ENCODE data around the gene PPIF. TPM values are rescaled to one million over a fixed set of nuclear protein-coding genes. Genes with fewer than 3 reads are reported as not detected.

PPIF gene
- total and polyA plus RNA-seq, 4 donors: 21.7 to 96.8 (median 39.9) TPM

DNA sequence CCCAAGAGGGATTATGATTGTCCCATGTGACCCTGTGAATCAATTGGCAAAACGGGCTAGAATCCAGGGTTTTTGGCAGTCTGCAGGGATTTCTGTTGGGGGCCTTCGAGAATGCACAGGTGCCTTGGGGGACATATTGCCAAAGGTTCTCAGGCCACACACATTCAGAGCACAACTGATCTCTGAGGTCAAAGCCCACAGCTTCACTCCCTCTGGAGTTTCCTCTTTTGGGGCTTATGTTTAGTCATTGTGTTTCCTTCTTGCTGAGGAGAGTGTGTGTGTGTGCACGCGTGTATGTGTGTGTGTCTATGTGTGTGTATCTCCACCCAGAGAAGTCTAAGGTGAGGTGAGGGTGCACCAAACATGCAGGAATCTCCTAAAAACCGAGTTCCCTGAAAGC, 8.8 kb downstream of the PPIF start:
- no peak for ATAC-seq (ENCODE audit: insufficient read depth, low FRiP score)

DNA sequence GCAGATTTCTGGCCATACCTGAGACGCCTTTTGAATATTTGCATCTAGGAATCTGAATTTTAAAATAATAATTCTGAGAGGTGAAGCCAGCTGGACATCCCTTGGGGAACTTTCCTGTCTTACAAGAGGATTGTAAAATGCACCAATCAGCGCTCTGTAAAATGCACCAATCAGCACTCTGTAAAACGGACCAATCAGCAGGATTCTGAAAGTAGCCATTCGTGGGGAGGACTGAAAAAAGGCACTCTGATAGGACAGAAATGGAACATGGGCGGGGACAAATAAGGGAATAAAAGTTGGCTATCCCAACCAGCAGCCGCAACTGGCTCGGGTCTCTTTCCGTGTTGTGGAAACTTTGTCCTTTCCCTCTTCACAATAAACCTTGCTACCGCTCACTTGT, 9.9 kb downstream of the PPIF start:
- TF ChIP-seq, protein P1, sequence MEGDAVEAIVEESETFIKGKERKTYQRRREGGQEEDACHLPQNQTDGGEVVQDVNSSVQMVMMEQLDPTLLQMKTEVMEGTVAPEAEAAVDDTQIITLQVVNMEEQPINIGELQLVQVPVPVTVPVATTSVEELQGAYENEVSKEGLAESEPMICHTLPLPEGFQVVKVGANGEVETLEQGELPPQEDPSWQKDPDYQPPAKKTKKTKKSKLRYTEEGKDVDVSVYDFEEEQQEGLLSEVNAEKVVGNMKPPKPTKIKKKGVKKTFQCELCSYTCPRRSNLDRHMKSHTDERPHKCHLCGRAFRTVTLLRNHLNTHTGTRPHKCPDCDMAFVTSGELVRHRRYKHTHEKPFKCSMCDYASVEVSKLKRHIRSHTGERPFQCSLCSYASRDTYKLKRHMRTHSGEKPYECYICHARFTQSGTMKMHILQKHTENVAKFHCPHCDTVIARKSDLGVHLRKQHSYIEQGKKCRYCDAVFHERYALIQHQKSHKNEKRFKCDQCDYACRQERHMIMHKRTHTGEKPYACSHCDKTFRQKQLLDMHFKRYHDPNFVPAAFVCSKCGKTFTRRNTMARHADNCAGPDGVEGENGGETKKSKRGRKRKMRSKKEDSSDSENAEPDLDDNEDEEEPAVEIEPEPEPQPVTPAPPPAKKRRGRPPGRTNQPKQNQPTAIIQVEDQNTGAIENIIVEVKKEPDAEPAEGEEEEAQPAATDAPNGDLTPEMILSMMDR (IDR thresholded peaks at IDR 0.05; ENCODE audit: control extremely low read depth, extremely low read depth): no peak
- peaks cover 0 to 1% (median 0%) of the 10 kb centered on the region in 5 donors for H3K4me1 ChIP-seq (ENCODE audit: control insufficient read depth in 5 of 5, insufficient read depth in 5 of 5, low read length in 5 of 5)
- no peak for DNase-seq
- H3K9ac ChIP-seq (ENCODE audit: insufficient read depth in 1 of 2, low read length in 2 of 2): no peak overlapping the region
- H3K9me3 ChIP-seq (ENCODE audit: control insufficient read depth in 4 of 4, insufficient read depth in 3 of 4, low read length in 3 of 4): no peaks in the 10 kb centered on the region
- WGBS, 2 donors: 94 to 98% methylated on average over 9 of the region's 9 CpGs
- no peaks in the 10 kb centered on the region for H3K27me3 ChIP-seq (ENCODE audit: control insufficient read depth in 3 of 3, insufficient read depth in 3 of 3, low read length in 2 of 3)
- no peak for ATAC-seq (ENCODE audit: insufficient read depth, low FRiP score)
- H3K4me3 ChIP-seq: no peak overlapping the region
- H3K27ac ChIP-seq (ENCODE audit: low read depth in 1 of 2, low read length in 1 of 2): no peak overlapping the region
- H3K36me3 ChIP-seq (ENCODE audit: control insufficient read depth in 4 of 4, insufficient read depth in 4 of 4, low read length in 4 of 4): peaks cover 11 to 28% (median 20%) of the 10 kb centered on the region in 4 donors

More for the DNA sequence above, 8.8 kb downstream of the PPIF start:
- 44 to 78% methylated on average over 5 of the region's 5 CpGs for WGBS, 2 donors
- H3K27me3 ChIP-seq (ENCODE audit: control insufficient read depth in 3 of 3, insufficient read depth in 3 of 3, low read length in 2 of 3): no peaks in the 10 kb centered on the region
- H3K9me3 ChIP-seq (ENCODE audit: control insufficient read depth in 4 of 4, insufficient read depth in 3 of 4, low read length in 3 of 4): no peaks in the 10 kb centered on the region
- H3K36me3 ChIP-seq (ENCODE audit: control insufficient read depth in 4 of 4, insufficient read depth in 4 of 4, low read length in 4 of 4): peaks cover 18 to 36% (median 26%) of the 10 kb centered on the region in 4 donors
- TF ChIP-seq, protein P1 (IDR thresholded peaks at IDR 0.05; ENCODE audit: control extremely low read depth, extremely low read depth): no peak
- H3K4me1 ChIP-seq (ENCODE audit: control insufficient read depth in 5 of 5, insufficient read depth in 5 of 5, low read length in 5 of 5): peaks cover 0 to 1% (median 0%) of the 10 kb centered on the region in 5 donors
- no peak for DNase-seq
- no peak overlapping the region for H3K27ac ChIP-seq (ENCODE audit: low read depth in 1 of 2, low read length in 1 of 2)
- no peak overlapping the region for H3K9ac ChIP-seq (ENCODE audit: insufficient read depth in 1 of 2, low read length in 2 of 2)
- no peak overlapping the region for H3K4me3 ChIP-seq

DNA sequence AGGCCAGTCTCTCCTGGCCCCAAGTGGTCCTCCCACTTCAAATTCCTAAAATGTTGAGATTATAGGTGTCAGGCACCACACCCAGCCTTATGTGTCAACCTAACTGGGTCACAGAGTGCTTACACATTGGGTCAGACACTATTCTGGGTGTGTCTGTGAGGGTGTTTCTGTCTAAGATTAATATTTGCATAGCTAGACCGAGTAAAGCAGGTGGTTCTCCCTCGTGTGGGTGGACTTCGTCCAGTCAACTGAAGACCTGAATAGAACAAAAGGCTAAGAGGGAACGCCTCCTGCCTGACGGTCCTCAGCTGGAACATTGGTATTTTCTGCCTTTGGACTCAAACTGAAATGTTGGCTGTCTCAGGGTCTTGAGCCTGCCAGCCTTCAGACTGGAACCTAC, 11.5 kb downstream of the PPIF start:
- no peaks in the 10 kb centered on the region for H3K9me3 ChIP-seq (ENCODE audit: control insufficient read depth in 4 of 4, insufficient read depth in 3 of 4, low read length in 3 of 4)
- no peaks in the 10 kb centered on the region for H3K27me3 ChIP-seq (ENCODE audit: control insufficient read depth in 3 of 3, insufficient read depth in 3 of 3, low read length in 2 of 3)
- TF ChIP-seq, protein P1 (IDR thresholded peaks at IDR 0.05; ENCODE audit: control extremely low read depth, extremely low read depth): no peak
- peaks cover 6 to 13% (median 8%) of the 10 kb centered on the region in 4 donors for H3K36me3 ChIP-seq (ENCODE audit: control insufficient read depth in 4 of 4, insufficient read depth in 4 of 4, low read length in 4 of 4)
- H3K27ac ChIP-seq (ENCODE audit: low read depth in 1 of 2, low read length in 1 of 2): no peak overlapping the region
- WGBS, 2 donors: 73 to 89% methylated on average over 5 of the region's 5 CpGs
- DNase-seq (no peak), ATAC-seq (ENCODE audit: insufficient read depth, low FRiP score) (no peak)
- no peak overlapping the region for H3K4me3 ChIP-seq
- H3K4me1 ChIP-seq (ENCODE audit: control insufficient read depth in 5 of 5, insufficient read depth in 5 of 5, low read length in 5 of 5): peaks cover 0 to 1% (median 0%) of the 10 kb centered on the region in 5 donors
- H3K9ac ChIP-seq (ENCODE audit: insufficient read depth in 1 of 2, low read length in 2 of 2): no peak overlapping the region

Data from lung (tissue), 12 donors.